COLO668 (cell line): Measurements from ENCODE around the gene SDC3.
A peak's percentile ranks its signal among the peaks of the same experiment; 100 is the strongest.

Source experiments
- DNase-seq: peaks from one replicate; lab custom pipeline; 2025; ENCODE audit not compliant: unreplicated experiment; lab: John Stamatoyannopoulos, UW

SDC3 gene

DNA sequence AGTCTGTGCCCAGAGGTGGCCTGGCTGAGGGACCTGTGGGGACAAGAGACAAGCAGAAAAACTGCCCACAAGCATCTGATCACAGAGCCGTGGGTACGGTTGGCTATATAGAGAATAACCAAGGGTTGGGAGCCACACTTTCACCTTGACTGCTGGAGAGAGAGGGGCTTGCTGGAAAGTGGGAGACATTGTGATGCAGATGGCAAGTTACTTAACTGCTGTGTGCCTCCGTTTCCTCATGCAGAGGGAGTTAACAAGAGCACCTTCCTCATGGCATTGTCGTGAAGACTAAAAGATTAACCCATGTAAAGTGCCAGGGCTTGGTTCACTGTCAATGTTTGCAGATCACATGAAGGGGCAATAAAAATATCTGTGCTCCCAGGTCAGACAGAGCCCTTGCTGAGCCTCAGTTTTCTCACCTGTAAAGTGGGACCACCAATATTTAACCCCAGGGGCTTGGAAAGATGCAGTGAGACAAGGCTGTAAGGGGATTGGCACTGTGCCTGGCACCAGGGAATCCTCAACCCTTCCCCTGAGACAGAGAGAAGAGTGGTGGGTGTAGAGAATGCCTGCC, 52.8 kb downstream of the SDC3 start:
- DNase-seq: no peak

DNA sequence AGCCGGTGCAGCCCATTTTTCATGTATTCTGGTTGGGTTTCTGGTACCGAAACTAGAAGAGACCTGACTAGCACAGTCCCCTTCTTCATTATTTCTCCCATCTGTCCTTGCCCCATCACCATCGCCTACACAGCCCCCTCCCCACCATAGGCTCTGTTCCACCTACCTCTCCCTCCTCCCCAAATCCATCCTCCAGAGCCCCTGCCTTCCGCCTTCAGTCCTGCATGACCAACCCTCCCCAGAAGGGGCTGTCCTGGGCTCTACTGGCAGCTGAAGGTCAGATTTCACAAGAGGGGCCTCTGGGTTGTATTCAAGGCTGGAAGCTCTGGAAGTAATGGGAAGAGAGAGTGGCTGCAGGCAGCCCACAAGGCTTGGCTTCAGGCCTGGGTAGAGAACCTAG, 55.2 kb downstream of the SDC3 start:
- no peak for DNase-seq

- no peak for DNase-seq
Measured at GRCh38 chr1:30852026-30852425, 56.5 kb downstream of the SDC3 start.

DNA sequence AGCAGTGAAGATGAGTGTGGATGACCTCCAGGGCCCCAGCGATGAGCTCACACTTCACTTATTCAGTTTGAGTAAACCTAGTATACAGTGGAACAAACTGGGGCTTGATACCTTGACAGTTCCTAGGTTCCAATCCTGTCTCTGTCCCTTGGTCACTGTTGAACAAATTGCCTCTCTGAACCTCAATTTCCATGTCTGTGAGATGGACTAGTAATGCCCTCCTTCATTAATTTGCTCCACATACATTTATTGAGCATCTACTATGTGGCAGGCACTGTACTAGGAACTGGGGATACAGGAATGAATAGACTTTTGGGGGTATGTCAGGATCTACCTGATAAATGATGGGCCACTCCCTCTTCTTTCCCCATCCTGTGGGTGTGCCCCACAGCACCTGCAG, 57.3 kb downstream of the SDC3 start:
- DNase-seq: no peak

DNA sequence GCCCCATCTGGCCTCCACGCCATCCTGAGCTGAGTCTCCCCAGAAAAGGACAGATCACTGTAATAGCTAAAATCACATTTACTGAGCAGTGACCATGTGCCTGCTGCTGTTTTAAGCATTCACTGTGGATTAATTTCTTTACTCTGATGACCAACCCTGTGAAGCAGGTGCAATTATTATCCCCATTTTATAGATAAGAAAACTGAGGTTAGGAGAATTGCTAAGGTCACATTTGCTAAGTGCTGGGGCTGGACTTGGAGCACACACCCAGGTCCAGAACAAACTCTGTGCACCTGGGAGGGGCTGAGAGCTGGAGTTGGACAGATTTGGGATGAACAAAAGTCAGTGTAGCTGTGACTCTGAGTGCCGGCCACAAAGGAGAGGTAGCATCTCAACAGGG, 58.0 kb downstream of the SDC3 start:
- DNase-seq: no peak

- no peak for DNase-seq
Measured at GRCh38 chr1:30848130-30848529, 60.4 kb downstream of the SDC3 start.

DNA sequence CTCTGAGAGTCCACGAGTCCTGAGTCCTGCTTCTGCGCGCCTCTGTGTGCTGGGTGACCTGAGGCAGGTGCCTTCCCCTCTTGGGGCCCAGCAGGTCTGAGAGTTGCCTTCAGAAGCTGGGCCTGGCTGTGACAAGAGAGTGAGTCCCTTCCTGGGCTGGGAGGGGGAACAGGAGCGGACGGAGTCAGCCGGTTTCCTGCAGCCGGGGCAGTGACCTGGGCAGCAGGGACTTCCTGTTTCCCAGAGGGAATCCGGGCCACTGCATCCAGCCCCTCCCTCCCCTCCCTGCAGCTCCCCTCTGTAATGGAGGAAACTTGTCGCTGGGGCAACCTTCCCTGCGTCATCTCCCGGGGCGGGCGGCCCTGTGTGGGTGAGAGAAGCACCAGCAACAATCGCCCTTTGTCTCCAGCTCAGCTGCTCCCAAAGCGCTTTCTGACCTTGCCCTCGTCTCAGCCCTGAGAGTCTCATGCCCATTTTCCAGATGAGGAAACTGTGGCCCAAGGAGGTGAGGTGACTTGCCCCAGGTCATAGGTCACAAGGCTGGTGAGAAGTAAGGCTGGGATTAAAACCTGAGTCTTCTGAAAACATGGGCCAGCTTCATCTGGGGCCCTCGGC, 61.1 kb downstream of the SDC3 start:
- DNase-seq: peak; percentile 20

GRCh38 chr1:30846587-30846986, 62.0 kb downstream of the SDC3 start:
- no peak for DNase-seq

DNA sequence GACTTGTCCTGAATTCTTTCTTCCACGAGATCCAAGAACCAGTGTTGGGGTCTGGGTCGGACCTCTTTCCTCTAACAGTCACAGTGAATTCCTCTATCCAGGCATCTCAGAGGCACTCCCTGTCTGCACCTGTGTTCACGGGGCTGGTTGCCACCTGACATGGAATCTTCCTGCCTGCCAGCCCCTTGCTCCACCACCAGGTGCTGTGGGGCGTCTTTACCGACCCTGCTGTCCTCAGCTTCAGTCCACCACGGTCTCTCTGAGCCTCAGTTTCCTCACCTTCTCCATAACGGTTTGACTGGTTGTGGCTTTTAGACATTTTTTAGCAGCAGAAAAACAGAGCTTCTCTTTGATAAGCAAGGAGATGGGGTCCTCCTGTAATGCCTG, 62.7 kb downstream of the SDC3 start:
- DNase-seq: no peak

DNA sequence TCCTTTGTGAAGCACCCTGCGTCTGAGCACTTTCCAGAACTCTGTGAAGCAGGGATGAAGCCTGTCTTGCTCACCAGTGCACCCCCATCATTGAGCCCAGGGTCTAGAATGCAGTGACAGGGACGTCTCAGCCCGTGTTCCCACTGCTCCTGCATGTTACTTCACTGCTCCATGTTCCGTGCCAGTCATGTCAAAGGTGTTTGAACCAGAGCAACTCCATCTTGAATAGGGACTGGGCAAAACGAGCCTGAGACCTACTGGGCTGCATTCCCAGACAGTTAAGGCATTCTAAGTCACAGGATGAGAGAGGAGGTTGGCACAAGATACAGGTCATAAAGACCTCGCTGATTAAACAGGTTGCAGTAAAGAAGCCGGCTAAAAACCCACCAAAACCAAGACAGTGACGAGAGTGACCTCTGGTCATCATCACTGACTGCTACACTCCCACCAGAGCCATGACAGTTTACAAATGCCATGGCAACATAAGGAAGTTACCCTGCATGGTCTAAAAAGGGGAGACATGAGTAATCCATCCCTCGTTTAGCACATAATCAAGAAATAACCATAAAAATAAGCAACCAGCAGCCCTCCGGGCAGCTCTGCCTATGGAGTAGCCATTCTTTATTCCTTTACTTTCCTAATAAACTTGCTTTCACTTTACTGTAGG, 63.2 kb downstream of the SDC3 start:
- DNase-seq: no peak

DNA sequence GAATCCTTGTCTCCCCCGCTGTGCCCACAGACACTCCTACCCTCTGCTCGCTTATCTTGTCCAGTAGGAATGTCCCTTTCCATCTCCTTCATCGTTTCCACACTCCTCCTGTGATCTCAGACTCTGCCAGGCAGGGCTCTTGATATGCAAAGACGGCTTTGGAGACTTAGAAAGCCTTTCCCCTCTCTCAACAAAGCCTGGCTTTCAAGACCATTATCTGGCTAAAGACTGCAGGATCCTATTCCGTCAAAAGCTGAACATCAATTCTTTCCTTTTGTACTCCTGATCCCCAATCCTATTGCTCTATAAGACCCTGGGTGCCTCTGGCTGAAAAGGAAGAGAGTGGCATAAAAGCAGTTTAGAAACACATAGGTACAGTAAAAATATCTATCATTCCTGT, 63.9 kb downstream of the SDC3 start:
- DNase-seq: no peak

DNA sequence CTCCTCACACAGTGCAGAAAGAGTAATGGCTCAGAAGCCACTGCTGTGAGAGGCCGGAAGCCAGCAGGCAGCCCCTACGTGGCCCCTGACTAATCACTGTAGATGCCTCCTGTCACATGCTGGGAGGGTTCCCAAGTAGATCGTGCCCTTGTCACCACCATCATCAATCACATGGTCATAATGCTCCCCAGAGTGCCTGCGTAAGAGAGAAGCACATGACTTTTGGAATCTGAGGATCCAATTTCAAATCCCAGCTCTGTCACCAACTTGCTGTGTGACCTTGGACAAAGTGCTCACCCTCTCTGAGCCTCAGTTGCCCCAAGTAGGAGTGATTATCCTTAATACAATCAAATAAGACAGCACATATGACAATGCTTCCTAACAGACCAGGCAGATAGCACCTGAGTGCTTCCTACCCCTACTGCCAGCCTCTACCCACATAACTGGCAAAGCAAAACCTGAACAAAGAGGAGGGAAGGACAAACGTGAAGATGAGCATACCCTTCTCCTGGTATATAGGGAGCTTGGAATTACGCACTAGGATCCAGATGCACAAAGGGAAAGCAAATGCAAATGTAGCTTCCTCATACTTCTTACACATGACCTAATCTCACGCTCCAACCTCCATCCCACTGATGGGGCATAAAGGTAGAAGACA, 65.7 kb downstream of the SDC3 start:
- no peak for DNase-seq

- DNase-seq: no peak
Measured at GRCh38 chr1:30840904-30841598, 67.5 kb downstream of the SDC3 start.

DNA sequence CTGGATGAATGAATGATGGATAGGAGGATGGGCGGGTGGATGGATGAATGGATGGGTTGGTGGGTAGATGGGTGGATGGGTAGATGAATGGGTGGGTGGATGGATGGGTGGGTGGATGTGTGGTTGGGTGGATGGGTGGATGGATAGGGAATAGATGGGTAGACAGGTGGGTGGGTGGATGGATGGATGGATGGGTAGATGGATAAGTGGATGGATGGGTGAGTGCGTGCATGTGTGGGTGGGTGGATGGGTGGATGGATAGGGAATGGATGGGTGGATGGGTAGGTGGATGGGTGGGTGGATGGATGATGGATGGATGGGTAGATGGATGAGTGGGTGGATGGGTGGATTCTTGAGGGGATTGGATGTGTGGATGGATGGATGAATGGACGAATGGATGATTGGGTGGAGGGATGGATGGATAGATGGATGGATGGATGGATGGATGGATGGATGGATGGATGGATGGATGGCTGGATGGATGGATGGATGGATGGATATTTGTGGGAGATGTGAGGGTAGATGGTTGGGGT, 68.7 kb downstream of the SDC3 start:
- no peak for DNase-seq

- no peak for DNase-seq
Measured at GRCh38 chr1:30838996-30839395, 69.6 kb downstream of the SDC3 start.

- no peak for DNase-seq
Measured at GRCh38 chr1:30837653-30838052, 70.9 kb downstream of the SDC3 start.

GRCh38 chr1:30834253-30834652, 74.3 kb downstream of the SDC3 start:
- no peak for DNase-seq

- DNase-seq: no peak
Measured at GRCh38 chr1:30830537-30830936, 78.0 kb downstream of the SDC3 start.

DNA sequence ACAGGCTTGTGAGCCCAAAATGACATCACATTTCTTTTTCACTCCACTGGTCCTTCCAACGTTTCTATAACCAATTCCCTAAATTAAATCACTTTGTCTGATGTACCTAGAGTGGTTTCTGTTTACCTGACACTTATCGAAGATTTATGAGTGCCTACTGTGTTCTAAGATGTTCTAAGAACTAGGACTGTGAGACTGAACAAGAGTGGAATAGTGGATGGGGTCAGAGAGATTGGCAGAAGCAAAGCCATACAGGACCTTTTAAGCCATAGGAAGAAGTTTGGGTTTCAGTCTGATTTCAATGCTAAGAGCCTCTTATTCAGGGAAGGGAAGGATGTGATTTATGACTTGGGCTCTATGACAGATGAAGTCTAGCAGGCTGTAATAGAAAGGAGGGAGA, 78.7 kb downstream of the SDC3 start:
- DNase-seq: no peak

- DNase-seq: no peak
Measured at GRCh38 chr1:30824736-30825429, 83.7 kb downstream of the SDC3 start.
